Ovary (tissue), 3 donors: ENCODE results near the gene SUMF1.

Source experiments
- CTCF ChIP-seq, 3 donors: fragments of 450-650 bp in 2 of 3; fragments of 200-600 bp in 1 of 3; IDR thresholded peaks; one replicate each; pipeline versions ENCODE4 v1.5.1 to v1.8.0; 2016 to 2022; ENCODE audit warnings: antibody characterized with exemption in 3 of 3, mild to moderate bottlenecking in 1 of 3
- POLR2A ChIP-seq: fragments of 450-650 bp; IDR thresholded peaks from one replicate; pipeline ENCODE4 v1.6.1; 2017; ENCODE audit warnings: antibody characterized with exemption, mild to moderate bottlenecking, moderate library complexity
- donor health status: DM: no; HTN: no; CAD: no.

GRCh38 chr3:4396006-4396405, 71.1 kb downstream of the SUMF1 start:
- TF ChIP-seq CTCF (IDR thresholded peaks at IDR 0.05) (no peak), POLR2A (no peak)
